ENCODE results near the gene MYH1.

MYH1 gene

GRCh38 chr17:10526517-10526916, 8.2 kb upstream of the MYH1 start:
- Mint-ChIP-seq H3K4me1 (no peaks in the 10 kb centered on the region), H3K4me3 (no peak overlapping the region), H3K9me3 (no peaks in the 10 kb centered on the region), H3K36me3 (ENCODE audit: insufficient read depth) (no peaks in the 10 kb centered on the region), H3K27ac (ENCODE audit: low read depth) (no peak overlapping the region), H3K27me3 (peaks cover 49% of the 10 kb centered on the region)
- ATAC-seq (replicated peaks; ENCODE audit: extremely low read depth, poor library complexity, severe bottlenecking) (no peak), DNase-seq (ENCODE audit: low spot score in 2 of 2) (no peak)

- ATAC-seq (replicated peaks; ENCODE audit: extremely low read depth, poor library complexity, severe bottlenecking) (no peak), DNase-seq (ENCODE audit: low spot score in 2 of 2) (no peak)
- no peaks in the 10 kb centered on the region for H3K4me1 Mint-ChIP-seq
- H3K4me3 Mint-ChIP-seq = no peak overlapping the region
- no peaks in the 10 kb centered on the region for H3K36me3 Mint-ChIP-seq (ENCODE audit: insufficient read depth)
- H3K9me3 Mint-ChIP-seq = no peaks in the 10 kb centered on the region
- H3K27me3 Mint-ChIP-seq = peaks cover 37% of the 10 kb centered on the region
- H3K27ac Mint-ChIP-seq (ENCODE audit: low read depth) = no peak overlapping the region
Measured at GRCh38 chr17:10523064-10523463, 4.7 kb upstream of the MYH1 start.

GRCh38 chr17:10521949-10522348, 3.6 kb upstream of the MYH1 start:
- H3K4me3 Mint-ChIP-seq = no peak overlapping the region
- peaks cover 37% of the 10 kb centered on the region for H3K27me3 Mint-ChIP-seq
- no peaks in the 10 kb centered on the region for H3K9me3 Mint-ChIP-seq
- no peak overlapping the region for H3K27ac Mint-ChIP-seq (ENCODE audit: low read depth)
- ATAC-seq (replicated peaks; ENCODE audit: extremely low read depth, poor library complexity, severe bottlenecking) = no peak
- no peaks in the 10 kb centered on the region for H3K4me1 Mint-ChIP-seq
- no peaks in the 10 kb centered on the region for H3K36me3 Mint-ChIP-seq (ENCODE audit: insufficient read depth)
- no peak for DNase-seq (ENCODE audit: low spot score in 2 of 2)

- no peak overlapping the region for H3K4me3 Mint-ChIP-seq
- H3K27ac Mint-ChIP-seq (ENCODE audit: low read depth) = no peak overlapping the region
- ATAC-seq (replicated peaks; ENCODE audit: extremely low read depth, poor library complexity, severe bottlenecking) (no peak), DNase-seq (ENCODE audit: low spot score in 2 of 2) (no peak)
- no peaks in the 10 kb centered on the region for H3K9me3 Mint-ChIP-seq
- no peaks in the 10 kb centered on the region for H3K4me1 Mint-ChIP-seq
- H3K27me3 Mint-ChIP-seq = peaks cover 45% of the 10 kb centered on the region
- H3K36me3 Mint-ChIP-seq (ENCODE audit: insufficient read depth) = no peaks in the 10 kb centered on the region
Measured at GRCh38 chr17:10516638-10517037, 1.7 kb downstream of the MYH1 start.

- Mint-ChIP-seq H3K27me3 (peaks cover 51% of the 10 kb centered on the region), H3K36me3 (ENCODE audit: insufficient read depth) (no peaks in the 10 kb centered on the region), H3K4me1 (no peaks in the 10 kb centered on the region), H3K4me3 (no peak overlapping the region), H3K27ac (ENCODE audit: low read depth) (no peak overlapping the region), H3K9me3 (no peaks in the 10 kb centered on the region)
- DNase-seq (ENCODE audit: low spot score in 2 of 2) (no peak), ATAC-seq (replicated peaks; ENCODE audit: extremely low read depth, poor library complexity, severe bottlenecking) (no peak)
Measured at GRCh38 chr17:10516065-10516464, 2.3 kb downstream of the MYH1 start.

GRCh38 chr17:10513299-10514067, 4.9 kb downstream of the MYH1 start:
- Mint-ChIP-seq H3K27ac (ENCODE audit: low read depth) (no peak overlapping the region), H3K27me3 (peaks cover 34% of the 10 kb centered on the region), H3K4me3 (no peak overlapping the region), H3K36me3 (ENCODE audit: insufficient read depth) (no peaks in the 10 kb centered on the region), H3K4me1 (no peaks in the 10 kb centered on the region), H3K9me3 (no peaks in the 10 kb centered on the region)
- DNase-seq (ENCODE audit: low spot score in 2 of 2) (no peak), ATAC-seq (replicated peaks; ENCODE audit: extremely low read depth, poor library complexity, severe bottlenecking) (no peak)

GRCh38 chr17:10512856-10513255, 5.5 kb downstream of the MYH1 start:
- Mint-ChIP-seq H3K9me3 (no peaks in the 10 kb centered on the region), H3K27me3 (peaks cover 40% of the 10 kb centered on the region), H3K4me1 (no peaks in the 10 kb centered on the region), H3K36me3 (ENCODE audit: insufficient read depth) (no peaks in the 10 kb centered on the region), H3K27ac (ENCODE audit: low read depth) (no peak overlapping the region), H3K4me3 (no peak overlapping the region)
- DNase-seq (ENCODE audit: low spot score in 2 of 2) = no peak
- ATAC-seq (replicated peaks; ENCODE audit: extremely low read depth, poor library complexity, severe bottlenecking) = no peak

GRCh38 chr17:10499950-10500349, 18.4 kb downstream of the MYH1 start:
- Mint-ChIP-seq H3K9me3 (peaks cover 4% of the 10 kb centered on the region), H3K36me3 (ENCODE audit: insufficient read depth) (no peaks in the 10 kb centered on the region), H3K4me3 (no peak overlapping the region), H3K27me3 (peaks cover 70% of the 10 kb centered on the region), H3K27ac (ENCODE audit: low read depth) (no peak overlapping the region), H3K4me1 (no peaks in the 10 kb centered on the region)
- DNase-seq (ENCODE audit: low spot score in 2 of 2) = no peak
- no peak for ATAC-seq (replicated peaks; ENCODE audit: extremely low read depth, poor library complexity, severe bottlenecking)

GRCh38 chr17:10492004-10492403, 26.3 kb downstream of the MYH1 start:
- peaks cover 38% of the 10 kb centered on the region for H3K27me3 Mint-ChIP-seq
- no peak overlapping the region for H3K27ac Mint-ChIP-seq (ENCODE audit: low read depth)
- no peaks in the 10 kb centered on the region for H3K4me1 Mint-ChIP-seq
- no peak overlapping the region for H3K4me3 Mint-ChIP-seq
- DNase-seq (ENCODE audit: low spot score in 2 of 2) (no peak), ATAC-seq (replicated peaks; ENCODE audit: extremely low read depth, poor library complexity, severe bottlenecking) (no peak)
- peaks cover 30% of the 10 kb centered on the region for H3K9me3 Mint-ChIP-seq
- no peaks in the 10 kb centered on the region for H3K36me3 Mint-ChIP-seq (ENCODE audit: insufficient read depth)

GRCh38 chr17:10482252-10482651, 36.1 kb downstream of the MYH1 start:
- no peak for DNase-seq (ENCODE audit: low spot score in 2 of 2)
- Mint-ChIP-seq H3K27ac (ENCODE audit: low read depth) (no peak overlapping the region), H3K4me3 (no peak overlapping the region), H3K4me1 (no peaks in the 10 kb centered on the region), H3K9me3 (peaks cover 21% of the 10 kb centered on the region), H3K27me3 (peaks cover 10% of the 10 kb centered on the region), H3K36me3 (ENCODE audit: insufficient read depth) (no peaks in the 10 kb centered on the region)
- ATAC-seq (replicated peaks; ENCODE audit: extremely low read depth, poor library complexity, severe bottlenecking) = no peak

- Mint-ChIP-seq H3K4me3 (no peak overlapping the region), H3K27ac (ENCODE audit: low read depth) (no peak overlapping the region), H3K4me1 (no peaks in the 10 kb centered on the region), H3K36me3 (ENCODE audit: insufficient read depth) (no peaks in the 10 kb centered on the region), H3K27me3 (no peaks in the 10 kb centered on the region), H3K9me3 (peaks cover 3% of the 10 kb centered on the region)
- DNase-seq (ENCODE audit: low spot score in 2 of 2) (no peak), ATAC-seq (replicated peaks; ENCODE audit: extremely low read depth, poor library complexity, severe bottlenecking) (no peak)
Measured at GRCh38 chr17:10477701-10478100, 40.6 kb downstream of the MYH1 start.

- Mint-ChIP-seq H3K9me3 (no peaks in the 10 kb centered on the region), H3K27ac (ENCODE audit: low read depth) (no peak overlapping the region), H3K36me3 (ENCODE audit: insufficient read depth) (no peaks in the 10 kb centered on the region), H3K4me3 (no peak overlapping the region), H3K4me1 (no peaks in the 10 kb centered on the region), H3K27me3 (no peaks in the 10 kb centered on the region)
- DNase-seq (ENCODE audit: low spot score in 2 of 2) (no peak), ATAC-seq (replicated peaks; ENCODE audit: extremely low read depth, poor library complexity, severe bottlenecking) (no peak)
Measured at GRCh38 chr17:10474536-10474935, 43.8 kb downstream of the MYH1 start.

- no peak overlapping the region for H3K4me3 Mint-ChIP-seq
- H3K27ac Mint-ChIP-seq (ENCODE audit: low read depth) = no peak overlapping the region
- peaks cover 11% of the 10 kb centered on the region for H3K27me3 Mint-ChIP-seq
- H3K4me1 Mint-ChIP-seq = no peaks in the 10 kb centered on the region
- no peak for ATAC-seq (replicated peaks; ENCODE audit: extremely low read depth, poor library complexity, severe bottlenecking)
- DNase-seq (ENCODE audit: low spot score in 2 of 2) = no peak
- no peaks in the 10 kb centered on the region for H3K9me3 Mint-ChIP-seq
- H3K36me3 Mint-ChIP-seq (ENCODE audit: insufficient read depth) = no peaks in the 10 kb centered on the region
Measured at GRCh38 chr17:10471858-10472257, 46.5 kb downstream of the MYH1 start.

All from central memory CD8-positive, alpha-beta T cell (primary cell).